OCI-LY7 (cell line): ENCODE results near the gene SELPLG.

Experiments used
- EZH2phosphoT487 ChIP-seq: fragments of 200-600 bp; sonication (generic); IDR thresholded peaks from 2 replicates; pipeline ENCODE4 v1.6.1; 2018; ENCODE audit warnings: low read depth, borderline replicate concordance, mild to moderate bottlenecking, mixed run types, antibody characterized with exemption, low read length, moderate library complexity, mixed read lengths
- TF ChIP-seq, protein P1 (sequence below): fragments of 200-600 bp; sonication (generic); conservative IDR thresholded peaks from 2 replicates; pipeline ENCODE4 v1.5.1; 2014; ENCODE audit warnings: mild to moderate bottlenecking, antibody characterized with exemption, low read length, moderate library complexity, mixed read lengths

DNA sequence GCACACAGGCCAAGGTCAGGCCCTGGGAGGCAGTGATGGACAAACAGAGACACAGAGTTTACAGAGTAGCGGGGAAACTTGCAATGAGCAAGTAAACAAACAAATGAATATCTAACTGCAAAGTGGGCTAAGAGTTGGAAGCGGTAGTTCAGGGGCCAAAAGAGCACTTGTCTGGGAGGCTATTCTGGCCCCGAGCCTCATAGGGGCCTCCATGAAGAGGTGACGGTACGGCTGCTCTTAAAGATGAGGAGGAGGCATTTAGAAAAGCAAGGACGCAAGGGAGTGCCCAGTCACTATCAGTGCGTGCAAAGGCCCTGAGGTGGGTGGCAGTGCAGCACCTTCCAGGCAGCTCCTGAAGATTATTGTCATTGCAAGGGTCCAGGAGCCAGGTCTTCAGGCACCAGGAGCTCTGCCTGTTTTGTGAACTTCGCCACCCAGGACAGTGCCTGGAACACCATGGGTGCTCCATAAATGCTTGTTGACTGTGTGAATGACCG lies 31.4 kb downstream of the SELPLG start:
- TF ChIP-seq, protein P1, sequence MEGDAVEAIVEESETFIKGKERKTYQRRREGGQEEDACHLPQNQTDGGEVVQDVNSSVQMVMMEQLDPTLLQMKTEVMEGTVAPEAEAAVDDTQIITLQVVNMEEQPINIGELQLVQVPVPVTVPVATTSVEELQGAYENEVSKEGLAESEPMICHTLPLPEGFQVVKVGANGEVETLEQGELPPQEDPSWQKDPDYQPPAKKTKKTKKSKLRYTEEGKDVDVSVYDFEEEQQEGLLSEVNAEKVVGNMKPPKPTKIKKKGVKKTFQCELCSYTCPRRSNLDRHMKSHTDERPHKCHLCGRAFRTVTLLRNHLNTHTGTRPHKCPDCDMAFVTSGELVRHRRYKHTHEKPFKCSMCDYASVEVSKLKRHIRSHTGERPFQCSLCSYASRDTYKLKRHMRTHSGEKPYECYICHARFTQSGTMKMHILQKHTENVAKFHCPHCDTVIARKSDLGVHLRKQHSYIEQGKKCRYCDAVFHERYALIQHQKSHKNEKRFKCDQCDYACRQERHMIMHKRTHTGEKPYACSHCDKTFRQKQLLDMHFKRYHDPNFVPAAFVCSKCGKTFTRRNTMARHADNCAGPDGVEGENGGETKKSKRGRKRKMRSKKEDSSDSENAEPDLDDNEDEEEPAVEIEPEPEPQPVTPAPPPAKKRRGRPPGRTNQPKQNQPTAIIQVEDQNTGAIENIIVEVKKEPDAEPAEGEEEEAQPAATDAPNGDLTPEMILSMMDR, result no peak
- TF ChIP-seq EZH2phosphoT487, result no peak
